ENCODE data around the gene PGR.

The PGR gene

GRCh38 chr11:101129203-101129943 lies at the start of gene PGR:
TSS of gene PGR (minus strand) at chr11:101129813. CDS start at chr11:101129070, 743 bp downstream.
- DNase-seq (ENCODE audit: low read depth in 2 of 2): no peak

- DNase-seq (ENCODE audit: low read depth in 2 of 2): no peak
These were observed 46.8 kb upstream of the PGR start for GRCh38 chr11:101176381-101176780.

GRCh38 chr11:101169944-101170343 lies 40.3 kb upstream of the PGR start:
- no peak for DNase-seq (ENCODE audit: low read depth in 2 of 2)

GRCh38 chr11:101166038-101166437 lies 36.4 kb upstream of the PGR start:
- no peak for DNase-seq (ENCODE audit: low read depth in 2 of 2)

GRCh38 chr11:101158119-101158518 lies 28.5 kb upstream of the PGR start:
- no peak for DNase-seq (ENCODE audit: low read depth in 2 of 2)

- DNase-seq (ENCODE audit: low read depth in 2 of 2): no peak
These were observed 8.8 kb upstream of the PGR start for GRCh38 chr11:101138245-101138930.

- no peak for DNase-seq (ENCODE audit: low read depth in 2 of 2)
These were observed 3.6 kb upstream of the PGR start for GRCh38 chr11:101133190-101133589.

GRCh38 chr11:101128571-101129202 lies 926 bp downstream of the PGR start:
- no peak for DNase-seq (ENCODE audit: low read depth in 2 of 2)

GRCh38 chr11:101127699-101128570 lies 1.7 kb downstream of the PGR start:
- DNase-seq (ENCODE audit: low read depth in 2 of 2): no peak

- DNase-seq (ENCODE audit: low read depth in 2 of 2): no peak
These were observed 2.4 kb downstream of the PGR start for GRCh38 chr11:101127197-101127698.

- DNase-seq (ENCODE audit: low read depth in 2 of 2): no peak
These were observed 2.9 kb downstream of the PGR start for GRCh38 chr11:101126551-101127196.

GRCh38 chr11:101115671-101116160 lies 13.9 kb downstream of the PGR start:
- DNase-seq (ENCODE audit: low read depth in 2 of 2): no peak

GRCh38 chr11:101113540-101113939 lies 16.1 kb downstream of the PGR start:
- no peak for DNase-seq (ENCODE audit: low read depth in 2 of 2)

GRCh38 chr11:101104716-101105115 lies 24.9 kb downstream of the PGR start:
- no peak for DNase-seq (ENCODE audit: low read depth in 2 of 2)

GRCh38 chr11:101103433-101103832 lies 26.2 kb downstream of the PGR start:
- DNase-seq (ENCODE audit: low read depth in 2 of 2): no peak

GRCh38 chr11:101100601-101101000 lies 29.0 kb downstream of the PGR start:
- no peak for DNase-seq (ENCODE audit: low read depth in 2 of 2)

- no peak for DNase-seq (ENCODE audit: low read depth in 2 of 2)
These were observed 33.4 kb downstream of the PGR start for GRCh38 chr11:101096036-101096704.

- no peak for DNase-seq (ENCODE audit: low read depth in 2 of 2)
These were observed 37.8 kb downstream of the PGR start for GRCh38 chr11:101091781-101092180.

GRCh38 chr11:101090679-101091270 lies 38.8 kb downstream of the PGR start:
- DNase-seq (ENCODE audit: low read depth in 2 of 2): no peak

- no peak for DNase-seq (ENCODE audit: low read depth in 2 of 2)
These were observed 46.3 kb downstream of the PGR start for GRCh38 chr11:101083335-101083734.
